ENCODE results near the gene GSK3B. TPM values are rescaled to one million over a fixed set of nuclear protein-coding genes. Genes with fewer than 3 reads are reported as not detected.
"Not testable (repeated sequence)": the region's sequence is repeated elsewhere in the genome, so short reads cannot be mapped to it uniquely, and the experiment has no call there.

GSK3B gene
- total and polyA plus RNA-seq, 7 donors = 9.1 to 43.2 (median 34.5) TPM

DNA sequence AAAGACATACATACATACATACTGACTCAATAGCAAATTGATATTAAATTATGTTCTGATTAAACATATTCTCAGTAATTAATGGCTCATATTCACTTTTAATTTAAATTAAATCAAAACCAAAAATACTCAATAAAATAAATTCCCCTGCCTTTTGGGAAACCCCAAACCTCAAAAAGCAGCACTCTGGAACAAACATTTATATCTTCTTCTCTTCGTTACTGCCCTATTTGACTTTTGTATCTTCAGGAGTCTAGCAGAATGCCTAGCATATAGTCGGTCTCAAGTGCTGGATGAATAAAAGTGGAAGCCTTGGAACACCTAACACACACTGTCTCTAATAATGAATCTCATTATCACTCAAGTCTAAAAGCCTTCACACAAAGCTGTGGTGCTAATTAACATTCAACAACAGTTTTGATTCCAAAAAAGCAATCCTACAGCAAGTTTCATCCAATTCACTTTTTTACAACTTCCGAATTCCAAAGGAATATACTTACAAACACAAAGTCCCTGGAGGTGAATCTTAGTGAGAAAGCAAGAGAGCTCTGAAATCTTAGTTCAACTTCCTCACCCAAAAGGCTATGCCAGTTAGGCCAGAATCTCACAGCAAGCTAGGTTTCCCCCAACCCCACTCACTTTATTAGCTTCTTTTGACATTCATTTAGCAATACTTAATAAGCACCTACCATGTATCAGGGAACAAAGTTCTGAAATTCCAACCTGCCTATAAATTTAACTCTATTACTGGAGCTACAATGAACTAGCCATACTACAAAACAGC, 35.0 kb downstream of the GSK3B start:
- H3K4me1 ChIP-seq = peaks cover 50% of the 10 kb centered on the region

DNA sequence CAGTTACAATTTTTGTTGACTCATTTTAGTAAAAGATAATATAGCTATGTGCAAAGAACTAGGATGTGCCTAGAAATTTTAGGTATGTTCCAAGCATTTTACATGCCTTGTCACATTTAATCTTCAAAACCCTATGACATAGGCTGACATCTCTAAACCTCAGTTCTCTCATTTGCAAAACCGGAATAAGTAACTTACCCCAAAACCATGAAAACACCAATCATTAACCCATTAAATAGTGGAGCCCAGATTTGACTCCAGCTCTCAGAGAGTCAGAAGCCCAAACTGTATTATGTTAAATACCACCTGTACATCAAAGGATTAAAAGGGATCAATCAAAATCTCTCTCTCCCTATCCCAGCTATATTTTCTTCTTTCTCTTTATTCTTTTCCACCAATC, 36.6 kb downstream of the GSK3B start:
- ATAC-seq (no peak), DNase-seq (no peak)
- TF ChIP-seq, protein P1, sequence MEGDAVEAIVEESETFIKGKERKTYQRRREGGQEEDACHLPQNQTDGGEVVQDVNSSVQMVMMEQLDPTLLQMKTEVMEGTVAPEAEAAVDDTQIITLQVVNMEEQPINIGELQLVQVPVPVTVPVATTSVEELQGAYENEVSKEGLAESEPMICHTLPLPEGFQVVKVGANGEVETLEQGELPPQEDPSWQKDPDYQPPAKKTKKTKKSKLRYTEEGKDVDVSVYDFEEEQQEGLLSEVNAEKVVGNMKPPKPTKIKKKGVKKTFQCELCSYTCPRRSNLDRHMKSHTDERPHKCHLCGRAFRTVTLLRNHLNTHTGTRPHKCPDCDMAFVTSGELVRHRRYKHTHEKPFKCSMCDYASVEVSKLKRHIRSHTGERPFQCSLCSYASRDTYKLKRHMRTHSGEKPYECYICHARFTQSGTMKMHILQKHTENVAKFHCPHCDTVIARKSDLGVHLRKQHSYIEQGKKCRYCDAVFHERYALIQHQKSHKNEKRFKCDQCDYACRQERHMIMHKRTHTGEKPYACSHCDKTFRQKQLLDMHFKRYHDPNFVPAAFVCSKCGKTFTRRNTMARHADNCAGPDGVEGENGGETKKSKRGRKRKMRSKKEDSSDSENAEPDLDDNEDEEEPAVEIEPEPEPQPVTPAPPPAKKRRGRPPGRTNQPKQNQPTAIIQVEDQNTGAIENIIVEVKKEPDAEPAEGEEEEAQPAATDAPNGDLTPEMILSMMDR (IDR thresholded peaks at IDR 0.05) = no peak
- Histone ChIP-seq H3K27me3 (ENCODE audit: insufficient read depth in 3 of 3, low read length in 2 of 3) (no peaks in the 10 kb centered on the region), H3K9me3 (no peaks in the 10 kb centered on the region), H3K4me1 (peaks cover 48% of the 10 kb centered on the region), H3K27ac (no peak overlapping the region), H3K36me3 (ENCODE audit: insufficient read depth in 1 of 2, low read depth in 1 of 2) (no peaks in the 10 kb centered on the region), H3K4me3 (no peak overlapping the region)
- intact Hi-C loops (cut with DNase I) = no loop called here
- whole genome bisulfite sequencing, 3 donors = 56 to 68% (median 57%) methylated on average over 1 of the region's 1 CpG

More for the DNA sequence above, 35.0 kb downstream of the GSK3B start:
- Histone ChIP-seq H3K9me3 (no peaks in the 10 kb centered on the region), H3K27ac (no peak overlapping the region), H3K4me3 (no peak overlapping the region), H3K36me3 (ENCODE audit: insufficient read depth in 1 of 2, low read depth in 1 of 2) (no peaks in the 10 kb centered on the region), H3K27me3 (ENCODE audit: insufficient read depth in 3 of 3, low read length in 2 of 3) (no peaks in the 10 kb centered on the region)
- ATAC-seq (no peak), DNase-seq (no peak)
- intact Hi-C loops (cut with DNase I) = no loop called here
- WGBS, 3 donors = 54 to 73% (median 61%) methylated on average over 3 of the region's 3 CpGs
- TF ChIP-seq, protein P1 (IDR thresholded peaks at IDR 0.05) = no peak

DNA sequence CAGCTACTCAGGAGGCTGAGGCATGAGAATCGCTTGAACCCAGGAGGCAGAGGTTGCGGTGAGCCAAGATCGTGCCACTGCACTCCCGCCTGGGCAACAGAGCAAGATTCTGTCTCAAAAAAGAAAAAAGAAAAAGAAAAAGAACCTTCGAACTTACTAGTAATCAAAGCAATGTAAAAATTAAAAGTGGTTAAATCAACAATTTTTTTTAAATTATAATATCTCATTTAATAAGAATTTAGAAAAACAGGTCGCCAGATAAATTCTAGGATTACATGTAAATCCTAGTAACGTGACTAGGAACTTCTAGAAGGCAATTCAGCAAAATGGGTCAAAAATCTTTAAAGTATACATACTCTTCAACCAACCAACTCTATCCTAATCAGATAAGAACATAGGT, 37.2 kb downstream of the GSK3B start:
- 92 to 97% (median 94%) methylated on average over 7 of the region's 7 CpGs for WGBS, 3 donors
- Histone ChIP-seq H3K36me3 (ENCODE audit: insufficient read depth in 1 of 2, low read depth in 1 of 2) (no peaks in the 10 kb centered on the region), H3K27me3 (ENCODE audit: insufficient read depth in 3 of 3, low read length in 2 of 3) (no peaks in the 10 kb centered on the region), H3K27ac (no peak overlapping the region), H3K4me3 (no peak overlapping the region), H3K9me3 (no peaks in the 10 kb centered on the region), H3K4me1 (peaks cover 54% of the 10 kb centered on the region)
- DNase-seq (no peak), ATAC-seq (no peak)
- TF ChIP-seq, protein P1 (IDR thresholded peaks at IDR 0.05) = no peak
- intact Hi-C loops (cut with DNase I) = no loop called here

DNA sequence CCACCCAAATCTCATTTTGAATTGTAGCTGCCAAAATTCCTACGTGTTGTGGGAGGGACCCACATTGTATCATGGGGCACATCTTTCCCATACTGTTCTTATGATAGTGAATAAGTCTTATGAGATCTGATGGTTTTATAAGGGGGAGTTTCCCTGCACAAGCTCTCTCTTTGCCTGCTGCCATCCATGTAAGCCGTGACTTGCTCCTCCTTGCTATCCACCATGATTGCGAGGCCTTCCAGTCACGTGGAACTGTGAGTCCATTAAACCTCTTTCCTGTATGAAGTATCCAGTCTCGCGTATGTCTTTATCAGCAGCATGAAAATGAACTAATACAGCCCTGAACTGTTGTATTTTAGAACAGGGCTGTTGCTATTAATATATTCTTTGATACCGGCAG, 40.6 kb downstream of the GSK3B start:
- H3K27me3 ChIP-seq (ENCODE audit: insufficient read depth in 3 of 3, low read length in 2 of 3); H3K4me3 ChIP-seq; H3K36me3 ChIP-seq (ENCODE audit: insufficient read depth in 1 of 2, low read depth in 1 of 2); H3K27ac ChIP-seq; ATAC-seq; intact Hi-C loops (cut with DNase I); DNase-seq; H3K9me3 ChIP-seq: not testable (repeated sequence)
- WGBS, 3 donors = 89 to 95% (median 91%) methylated on average over 7 of the region's 7 CpGs
- peaks cover 58% of the 10 kb centered on the region for H3K4me1 ChIP-seq

DNA sequence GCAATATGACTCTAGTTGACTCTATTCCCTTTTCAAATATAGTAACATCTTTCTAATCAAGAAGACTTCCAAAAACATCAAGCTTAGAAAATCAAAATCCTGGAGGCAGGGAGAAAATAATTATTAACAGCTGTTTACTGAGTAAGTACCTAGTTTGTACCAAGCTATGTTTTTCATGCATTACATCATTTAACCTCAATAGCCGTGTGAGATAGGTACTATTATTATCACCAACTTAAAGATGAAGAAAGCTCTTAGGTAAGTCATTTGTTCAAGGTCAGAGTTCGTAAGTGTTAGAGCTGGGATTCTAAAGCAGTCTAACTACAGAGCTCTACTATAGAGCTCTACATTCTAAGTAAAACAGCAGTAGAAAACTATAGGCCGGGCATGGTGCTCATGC, 41.6 kb downstream of the GSK3B start:
- WGBS, 3 donors = 68 to 77% (median 71%) methylated on average over 3 of the region's 3 CpGs
- Histone ChIP-seq H3K4me1 (peaks cover 62% of the 10 kb centered on the region), H3K27me3 (ENCODE audit: insufficient read depth in 3 of 3, low read length in 2 of 3) (no peaks in the 10 kb centered on the region), H3K9me3 (no peaks in the 10 kb centered on the region), H3K4me3 (no peak overlapping the region), H3K36me3 (ENCODE audit: insufficient read depth in 1 of 2, low read depth in 1 of 2) (no peaks in the 10 kb centered on the region), H3K27ac (no peak overlapping the region)
- ATAC-seq = peak in 2 of 4 donors; percentile 62 to 72
- intact Hi-C loops (cut with DNase I) = no loop called here
- TF ChIP-seq, protein P1 (IDR thresholded peaks at IDR 0.05) = no peak
- no peak for DNase-seq
